Measurements from ENCODE around the gene PLEKHB2.
A peak's percentile ranks its signal among the peaks of the same experiment; 100 is the strongest.
"Not testable (repeated sequence)": the region's sequence is repeated elsewhere in the genome, so short reads cannot be mapped to it uniquely, and the experiment has no call there.

Gene PLEKHB2

DNA sequence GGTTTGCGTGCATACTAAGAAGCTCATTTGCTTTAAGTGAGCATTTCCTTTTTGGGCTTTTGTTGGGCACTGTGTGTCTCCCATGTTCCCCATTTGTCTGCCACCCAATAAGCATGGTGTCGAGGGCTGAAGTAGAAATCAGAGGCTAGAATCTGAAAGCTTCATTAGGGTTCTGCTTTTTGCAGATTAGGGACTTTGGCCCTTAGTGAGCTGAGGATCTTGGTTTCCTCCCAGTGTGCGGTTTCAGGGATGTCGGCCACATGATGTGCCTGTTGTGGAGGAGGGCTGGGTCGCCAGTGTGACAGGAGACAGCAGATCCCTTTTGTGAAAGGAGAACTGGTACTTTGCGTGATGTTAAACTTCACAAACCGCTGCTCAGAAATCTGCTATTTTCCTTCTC, 41.1 kb downstream of the PLEKHB2 start:
- DNase-seq (ENCODE audit: extremely low read depth, low read depth) = no peak
- TF ChIP-seq, protein P1, sequence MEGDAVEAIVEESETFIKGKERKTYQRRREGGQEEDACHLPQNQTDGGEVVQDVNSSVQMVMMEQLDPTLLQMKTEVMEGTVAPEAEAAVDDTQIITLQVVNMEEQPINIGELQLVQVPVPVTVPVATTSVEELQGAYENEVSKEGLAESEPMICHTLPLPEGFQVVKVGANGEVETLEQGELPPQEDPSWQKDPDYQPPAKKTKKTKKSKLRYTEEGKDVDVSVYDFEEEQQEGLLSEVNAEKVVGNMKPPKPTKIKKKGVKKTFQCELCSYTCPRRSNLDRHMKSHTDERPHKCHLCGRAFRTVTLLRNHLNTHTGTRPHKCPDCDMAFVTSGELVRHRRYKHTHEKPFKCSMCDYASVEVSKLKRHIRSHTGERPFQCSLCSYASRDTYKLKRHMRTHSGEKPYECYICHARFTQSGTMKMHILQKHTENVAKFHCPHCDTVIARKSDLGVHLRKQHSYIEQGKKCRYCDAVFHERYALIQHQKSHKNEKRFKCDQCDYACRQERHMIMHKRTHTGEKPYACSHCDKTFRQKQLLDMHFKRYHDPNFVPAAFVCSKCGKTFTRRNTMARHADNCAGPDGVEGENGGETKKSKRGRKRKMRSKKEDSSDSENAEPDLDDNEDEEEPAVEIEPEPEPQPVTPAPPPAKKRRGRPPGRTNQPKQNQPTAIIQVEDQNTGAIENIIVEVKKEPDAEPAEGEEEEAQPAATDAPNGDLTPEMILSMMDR (IDR thresholded peaks at IDR 0.05; ENCODE audit: low read depth, low read length, missing control alignments) = no peak
- H3K4me3 ChIP-seq (replicated peaks; ENCODE audit: low read depth, low read length) = no peak overlapping the region

DNA sequence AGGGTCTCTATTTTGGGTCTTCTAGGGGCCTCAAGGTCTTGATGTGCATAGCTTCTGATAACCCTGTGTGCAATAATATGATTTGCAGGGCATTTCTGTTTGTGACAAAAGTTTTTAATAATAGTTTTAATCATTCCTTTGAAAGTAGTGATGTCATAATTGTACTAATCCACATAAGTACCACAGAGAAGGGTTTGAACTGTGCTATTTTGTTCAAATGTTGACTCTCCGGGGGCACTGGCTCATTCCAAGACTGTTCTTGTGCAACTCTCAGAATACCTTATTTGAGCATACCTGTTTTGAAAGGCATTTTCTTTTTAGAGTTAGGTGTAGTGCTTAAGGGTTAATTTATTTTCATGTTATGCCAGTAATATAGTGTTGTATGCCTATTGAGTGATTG, 41.6 kb downstream of the PLEKHB2 start:
- TF ChIP-seq, protein P1 (IDR thresholded peaks at IDR 0.05; ENCODE audit: low read depth, low read length, missing control alignments) = no peak
- no peak for DNase-seq (ENCODE audit: extremely low read depth, low read depth)
- H3K4me3 ChIP-seq (replicated peaks; ENCODE audit: low read depth, low read length) = no peak overlapping the region

DNA sequence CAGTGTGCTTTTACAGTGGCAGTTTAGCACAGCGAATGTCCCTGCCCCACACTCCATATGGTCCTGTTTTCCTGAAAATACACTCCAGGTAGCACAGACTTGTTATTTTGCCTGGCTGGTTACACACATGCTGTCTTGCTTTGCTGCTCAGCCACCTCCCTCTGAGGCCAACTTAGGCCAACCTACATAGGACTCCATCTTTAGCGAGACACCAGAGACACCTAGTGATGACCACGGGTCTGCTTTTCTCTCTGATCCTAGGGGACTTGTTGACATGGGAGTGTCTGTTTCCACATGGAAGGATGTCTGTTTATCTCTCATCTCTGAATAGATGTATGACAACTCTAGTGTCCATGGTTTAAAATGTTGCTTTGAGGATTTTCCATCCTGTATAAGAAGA, 43.3 kb downstream of the PLEKHB2 start:
- no peak for DNase-seq (ENCODE audit: extremely low read depth, low read depth)
- TF ChIP-seq, protein P1 (IDR thresholded peaks at IDR 0.05; ENCODE audit: low read depth, low read length, missing control alignments) = no peak
- no peak overlapping the region for H3K4me3 ChIP-seq (replicated peaks; ENCODE audit: low read depth, low read length)

DNA sequence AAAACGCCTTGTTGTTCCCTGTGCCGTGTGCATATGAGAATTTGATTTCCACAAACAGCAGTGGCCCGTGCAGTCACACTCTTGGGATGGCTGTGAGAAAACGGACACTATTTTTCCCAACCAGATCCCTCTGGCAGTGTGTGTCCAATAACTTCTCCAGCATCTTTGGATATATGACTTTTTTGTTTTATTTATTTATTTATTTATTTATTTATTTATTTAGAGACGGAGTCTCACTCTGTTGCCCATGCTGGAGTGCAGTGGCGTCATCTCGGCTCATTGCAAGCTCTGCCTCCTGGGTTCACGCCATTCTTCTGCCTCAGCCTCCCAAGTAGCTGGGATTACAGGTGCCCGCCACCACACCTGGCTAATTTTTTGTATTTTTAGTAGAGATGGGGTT, 45.0 kb downstream of the PLEKHB2 start:
- not testable (repeated sequence) for H3K4me3 ChIP-seq (replicated peaks; ENCODE audit: low read depth, low read length); DNase-seq (ENCODE audit: extremely low read depth, low read depth)

DNA sequence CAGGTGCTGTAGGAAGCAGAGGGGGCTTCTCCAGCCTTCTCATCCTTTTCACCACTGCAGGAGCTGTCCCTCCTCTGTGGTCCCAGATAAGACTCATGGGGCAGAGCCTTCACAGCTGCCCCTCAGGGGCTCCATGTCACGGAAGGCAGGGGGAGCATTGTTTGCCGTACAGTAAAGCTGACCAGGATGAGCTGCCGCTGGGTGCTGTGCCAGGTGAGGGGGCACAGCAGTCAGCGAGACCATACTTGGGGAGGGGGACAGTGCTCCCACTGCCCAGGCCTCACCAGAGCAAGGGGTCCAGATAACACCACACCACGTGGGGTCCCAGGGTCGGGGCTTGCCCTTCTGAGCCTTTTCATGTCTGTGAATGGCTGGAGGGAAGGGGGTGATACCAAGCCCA, 46.3 kb downstream of the PLEKHB2 start:
- TF ChIP-seq, protein P1 (IDR thresholded peaks at IDR 0.05; ENCODE audit: low read depth, low read length, missing control alignments) = no peak
- DNase-seq (ENCODE audit: extremely low read depth, low read depth) = no peak
- no peak overlapping the region for H3K4me3 ChIP-seq (replicated peaks; ENCODE audit: low read depth, low read length)

DNA sequence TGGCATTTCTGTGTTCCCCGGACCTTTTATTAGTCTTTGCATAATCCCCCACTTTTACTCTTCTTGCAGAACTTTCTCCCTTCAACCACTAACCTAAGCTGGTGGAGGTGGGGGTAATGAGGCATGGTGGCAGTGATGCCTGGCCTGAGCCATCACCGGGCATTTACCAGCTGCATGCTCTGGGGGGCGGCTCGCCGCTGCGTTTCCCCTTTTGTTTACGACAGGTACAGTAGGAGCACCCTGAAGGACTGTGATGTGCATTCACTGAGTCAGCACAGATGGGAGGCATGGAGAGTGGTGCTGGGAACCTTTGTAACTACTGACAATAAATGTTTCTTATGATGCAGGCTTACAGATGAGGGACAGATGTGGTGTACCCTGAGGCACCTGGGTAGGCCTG, 46.9 kb downstream of the PLEKHB2 start:
- no peak overlapping the region for H3K4me3 ChIP-seq (replicated peaks; ENCODE audit: low read depth, low read length)
- TF ChIP-seq, protein P1 (IDR thresholded peaks at IDR 0.05; ENCODE audit: low read depth, low read length, missing control alignments) = no peak
- DNase-seq (ENCODE audit: extremely low read depth, low read depth) = peak; percentile 4

DNA sequence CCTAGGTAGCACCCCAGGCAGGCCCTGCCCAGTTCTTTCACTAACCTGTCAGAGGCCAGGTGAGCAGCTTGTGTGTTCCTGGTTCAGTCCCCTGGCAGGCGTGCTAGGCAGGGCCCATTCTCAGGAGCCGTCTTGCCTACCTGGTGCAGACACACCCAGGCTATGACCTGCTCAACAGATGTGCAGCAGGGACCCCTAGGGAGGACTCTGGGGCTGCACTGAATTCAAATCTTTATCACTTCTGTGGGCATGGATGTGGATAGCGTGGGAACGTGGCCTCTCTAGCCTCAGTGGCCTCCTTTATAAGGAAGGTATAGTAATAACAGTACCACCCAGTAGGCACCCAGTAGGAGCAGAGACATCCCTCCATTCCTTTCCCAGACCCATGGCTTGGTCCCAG, 48.4 kb downstream of the PLEKHB2 start:
- TF ChIP-seq, protein P1 (IDR thresholded peaks at IDR 0.05; ENCODE audit: low read depth, low read length, missing control alignments) = no peak
- DNase-seq (ENCODE audit: extremely low read depth, low read depth) = no peak
- no peak overlapping the region for H3K4me3 ChIP-seq (replicated peaks; ENCODE audit: low read depth, low read length)

All from HFF-Myc (cell line).